Ishikawa (cell line): ENCODE measurements around the gene MYH7.

Experiments
- CEBPB ChIP-seq: IDR thresholded peaks from 2 replicates; pipeline ENCODE4 v1.6.1; 2012
- EGR1 ChIP-seq: IDR thresholded peaks from 2 replicates; pipeline ENCODE4 v1.6.1; 2012
- EP300 ChIP-seq: IDR thresholded peaks from 2 replicates; pipeline ENCODE4 v1.6.1; 2012; ENCODE audit warnings: borderline replicate concordance
- FOXM1 ChIP-seq: IDR thresholded peaks from 2 replicates; pipeline ENCODE4 v1.6.1; 2012; ENCODE audit warnings: low read depth, borderline replicate concordance
- RAD21 ChIP-seq: IDR thresholded peaks from 2 replicates; pipeline ENCODE4 v1.6.1; 2012; ENCODE audit warnings: low read depth
- REST ChIP-seq: IDR thresholded peaks from 2 replicates; pipeline ENCODE4 v1.6.1; 2012; ENCODE audit warnings: low read depth, mild to moderate bottlenecking
- TEAD4 ChIP-seq: IDR thresholded peaks from 2 replicates; pipeline ENCODE4 v1.6.1; 2012
- TF ChIP-seq, protein P1 (sequence below): IDR thresholded peaks from 2 replicates; pipeline ENCODE4 v1.6.1; 2012

DNA sequence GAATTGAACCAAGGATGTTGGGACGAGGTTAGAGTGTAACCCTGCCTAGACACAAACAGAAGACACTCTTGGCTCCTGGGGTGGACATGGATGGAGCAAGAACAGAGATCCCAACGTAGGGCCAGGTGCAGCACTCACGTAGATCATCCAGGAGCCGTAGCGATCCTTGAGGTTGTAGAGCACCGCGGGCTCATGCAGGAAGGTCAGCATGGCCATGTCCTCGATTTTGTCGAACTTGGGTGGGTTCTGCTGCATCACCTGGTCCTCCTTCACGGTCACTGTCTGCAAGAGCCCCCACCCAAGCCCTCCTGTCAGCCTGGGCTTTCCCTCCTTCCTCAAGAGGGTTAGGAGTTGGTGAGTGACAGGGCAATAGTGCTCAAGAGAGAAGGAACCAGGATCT lies 2.5 kb downstream of the MYH7 start:
- TF ChIP-seq EP300 (no peak), REST (no peak), FOXM1 (no peak), TEAD4 (no peak), CEBPB (no peak), RAD21 (no peak), EGR1 (no peak)
- TF ChIP-seq, protein P1, sequence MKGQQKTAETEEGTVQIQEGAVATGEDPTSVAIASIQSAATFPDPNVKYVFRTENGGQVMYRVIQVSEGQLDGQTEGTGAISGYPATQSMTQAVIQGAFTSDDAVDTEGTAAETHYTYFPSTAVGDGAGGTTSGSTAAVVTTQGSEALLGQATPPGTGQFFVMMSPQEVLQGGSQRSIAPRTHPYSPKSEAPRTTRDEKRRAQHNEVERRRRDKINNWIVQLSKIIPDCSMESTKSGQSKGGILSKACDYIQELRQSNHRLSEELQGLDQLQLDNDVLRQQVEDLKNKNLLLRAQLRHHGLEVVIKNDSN = no peak
